ENCODE results near the gene GSTM4.

GRCh38 chr1:109659145-109659544 is 3.2 kb downstream of the GSTM4 start:
- TF ChIP-seq, protein P1, sequence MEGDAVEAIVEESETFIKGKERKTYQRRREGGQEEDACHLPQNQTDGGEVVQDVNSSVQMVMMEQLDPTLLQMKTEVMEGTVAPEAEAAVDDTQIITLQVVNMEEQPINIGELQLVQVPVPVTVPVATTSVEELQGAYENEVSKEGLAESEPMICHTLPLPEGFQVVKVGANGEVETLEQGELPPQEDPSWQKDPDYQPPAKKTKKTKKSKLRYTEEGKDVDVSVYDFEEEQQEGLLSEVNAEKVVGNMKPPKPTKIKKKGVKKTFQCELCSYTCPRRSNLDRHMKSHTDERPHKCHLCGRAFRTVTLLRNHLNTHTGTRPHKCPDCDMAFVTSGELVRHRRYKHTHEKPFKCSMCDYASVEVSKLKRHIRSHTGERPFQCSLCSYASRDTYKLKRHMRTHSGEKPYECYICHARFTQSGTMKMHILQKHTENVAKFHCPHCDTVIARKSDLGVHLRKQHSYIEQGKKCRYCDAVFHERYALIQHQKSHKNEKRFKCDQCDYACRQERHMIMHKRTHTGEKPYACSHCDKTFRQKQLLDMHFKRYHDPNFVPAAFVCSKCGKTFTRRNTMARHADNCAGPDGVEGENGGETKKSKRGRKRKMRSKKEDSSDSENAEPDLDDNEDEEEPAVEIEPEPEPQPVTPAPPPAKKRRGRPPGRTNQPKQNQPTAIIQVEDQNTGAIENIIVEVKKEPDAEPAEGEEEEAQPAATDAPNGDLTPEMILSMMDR (IDR thresholded peaks at IDR 0.05), result no peak
- TF ChIP-seq POLR2AphosphoS5 (IDR thresholded peaks at IDR 0.05), result no peak
- no peak for TF ChIP-seq POLR2A (IDR thresholded peaks at IDR 0.05)
- no peak for TF ChIP-seq EP300 (IDR thresholded peaks at IDR 0.05; ENCODE audit: low read depth)
